GM23338 (cell line): ENCODE data around the gene FRAS1. TPM values are rescaled to one million over a fixed set of nuclear protein-coding genes. Genes with fewer than 3 reads are reported as not detected.
A peak's percentile ranks its signal among the peaks of the same experiment; 100 is the strongest.

Source experiments
- ATAC-seq: fragments of 200-7000 bp; cut with Tn5 transposase; 3 replicates; pipeline ENCODE4 v1.9.1; 2020
- DNase-seq: peaks from one replicate; pipeline ENCODE4 v3.0.0-alpha.2; 2015; ENCODE audit warnings: low spot score
- H2AFZ ChIP-seq: fragments of 200-600 bp; sonication (generic); 2 replicates; pipeline ENCODE4 v1.8.0; 2016; ENCODE audit warnings: antibody characterized with exemption, mild to moderate bottlenecking, moderate library complexity
- H3F3A ChIP-seq: fragments of 200-600 bp; sonication (generic); replicated peaks from 2 replicates; pipeline ENCODE4 v1.8.0; 2017; ENCODE audit warnings: antibody characterized with exemption, mixed run types, low read depth
- H3K27ac ChIP-seq: fragments of 200-600 bp; sonication (generic); 2 replicates; pipeline ENCODE4 v1.6.1; 2016; ENCODE audit warnings: low read depth
- H3K27me3 ChIP-seq: fragments of 200-600 bp; sonication (generic); 2 replicates; pipeline ENCODE4 v1.8.0; 2016; ENCODE audit warnings: mild to moderate bottlenecking, mixed run types, moderate library complexity; ENCODE audit not compliant: insufficient read depth
- H3K36me3 ChIP-seq: fragments of 200-600 bp; sonication (generic); 2 replicates; pipeline ENCODE4 v1.8.0; 2016; ENCODE audit warnings: mild to moderate bottlenecking; ENCODE audit not compliant: insufficient read depth
- H3K4me1 ChIP-seq: fragments of 200-600 bp; sonication (generic); 2 replicates; pipeline ENCODE4 v1.8.0; 2016; ENCODE audit warnings: mild to moderate bottlenecking, moderate library complexity; ENCODE audit not compliant: insufficient read depth
- H3K4me2 ChIP-seq: fragments of 200-600 bp; sonication (generic); 2 replicates; pipeline ENCODE4 v1.7.1; 2017; ENCODE audit warnings: mixed run types
- H3K4me3 ChIP-seq: fragments of 200-600 bp; sonication (generic); 2 replicates; pipeline ENCODE4 v1.6.1; 2016; ENCODE audit warnings: mixed run types
- H3K79me2 ChIP-seq: fragments of 200-600 bp; sonication (generic); replicated peaks from 2 replicates; pipeline ENCODE4 v1.8.0; 2017; ENCODE audit warnings: mild to moderate bottlenecking; ENCODE audit not compliant: insufficient read depth
- H3K9me2 ChIP-seq: fragments of 200-600 bp; sonication (generic); 2 replicates; pipeline ENCODE4 v1.8.0; 2017; ENCODE audit not compliant: insufficient read depth
- H4K20me1 ChIP-seq: fragments of 200-600 bp; sonication (generic); replicated peaks from 2 replicates; pipeline ENCODE4 v1.8.0; 2017; ENCODE audit warnings: mild to moderate bottlenecking; ENCODE audit not compliant: insufficient read depth
- H3K27ac Mint-ChIP-seq: 2 replicates; pipeline ENCODE4 v1.8.0; 2020; ENCODE audit warnings: inconsistent platforms, mild to moderate bottlenecking, moderate library complexity, mixed read lengths
- H3K27me3 Mint-ChIP-seq: 3 replicates; pipeline ENCODE4 v1.8.0; 2022; ENCODE audit warnings: low read depth, mild to moderate bottlenecking, moderate library complexity, mixed read lengths, inconsistent platforms; ENCODE audit not compliant: insufficient read depth, poor library complexity
- H3K36me3 Mint-ChIP-seq: 3 replicates; pipeline ENCODE4 v1.8.0; 2021; ENCODE audit warnings: low read depth, mild to moderate bottlenecking, inconsistent platforms, moderate library complexity, mixed read lengths
- H3K4me1 Mint-ChIP-seq: 3 replicates; pipeline ENCODE4 v1.8.0; 2020; ENCODE audit warnings: mild to moderate bottlenecking, inconsistent platforms, mixed read lengths
- H3K4me3 Mint-ChIP-seq: 3 replicates; pipeline ENCODE4 v1.8.0; 2021; ENCODE audit warnings: moderate library complexity, mild to moderate bottlenecking, inconsistent platforms, mixed read lengths
- H3K9me3 Mint-ChIP-seq: 3 replicates; pipeline ENCODE4 v1.8.0; 2020; ENCODE audit warnings: moderate library complexity, mild to moderate bottlenecking, inconsistent platforms, mixed read lengths
- CREB1 ChIP-seq: fragments of 250-450 bp; sonication (Bioruptor Pico); IDR thresholded peaks from 2 replicates; pipeline ENCODE4 v1.5.0; 2020; ENCODE audit warnings: low read depth, mild to moderate bottlenecking, moderate library complexity
- CTCF ChIP-seq, 2 experiments: fragments of 200-600 bp in 1 of 2; sonication (generic) in 1 of 2; conservative IDR thresholded peaks; 2 replicates each; pipeline versions ENCODE4 v1.5.1 to v1.6.1; 2016 to 2017; ENCODE audit warnings: antibody characterized with exemption in 2 of 2, low read depth in 2 of 2, mild to moderate bottlenecking in 2 of 2, moderate library complexity in 1 of 2
- EZH2 ChIP-seq: fragments of 200-600 bp; sonication (generic); IDR thresholded peaks from one replicate; pipeline ENCODE4 v1.8.0; 2017; ENCODE audit warnings: antibody characterized with exemption, mild to moderate bottlenecking, low read depth; ENCODE audit not compliant: unreplicated experiment
- EZH2phosphoT487 ChIP-seq: fragments of 200-600 bp; sonication (generic); IDR thresholded peaks from one replicate; pipeline ENCODE4 v1.8.1; 2018; ENCODE audit warnings: antibody characterized with exemption; ENCODE audit not compliant: unreplicated experiment
- JUNB ChIP-seq: IDR thresholded peaks from one replicate; pipeline ENCODE4 v1.6.1; 2016; ENCODE audit warnings: antibody characterized with exemption; ENCODE audit not compliant: unreplicated experiment
- POLR2AphosphoS5 ChIP-seq: IDR thresholded peaks from 2 replicates; pipeline ENCODE4 v1.6.1; 2016; ENCODE audit warnings: antibody characterized with exemption, low read depth
- STAT1 ChIP-seq: IDR thresholded peaks from one replicate; pipeline ENCODE4 v1.6.1; 2016; ENCODE audit warnings: antibody characterized with exemption; ENCODE audit not compliant: unreplicated experiment
- ZNF331 ChIP-seq: fragments of 250-450 bp; sonication (Bioruptor Pico); IDR thresholded peaks from 2 replicates; pipeline ENCODE4 v1.5.0; 2020; ENCODE audit warnings: low read depth, mild to moderate bottlenecking, moderate library complexity
- ZNF462 ChIP-seq: fragments of 250-450 bp; sonication (Bioruptor Pico); IDR thresholded peaks from 2 replicates; pipeline ENCODE4 v1.5.0; 2020; ENCODE audit warnings: mild to moderate bottlenecking, moderate library complexity
- polyA plus RNA-seq: library from polyadenylated mRNA; unstranded; fragments of >200 nt; fragmentation: Nextera tagmentation; extraction: Ambion mirVana; gene quantifications from 2 replicates; pipeline ENCODE4 v1.2.1, GENCODE V29; 2016
- total RNA-seq: library from RNA; depleted of rRNA; stranded (reverse); fragments of >200 nt; shearing (Covaris generic); gene quantifications from 2 replicates; pipeline ENCODE4 v1.2.3, GENCODE V29; 2014

FRAS1 gene
- total and polyA plus RNA-seq, 2 experiments from 2014 or later, result 12.4 to 108 TPM

GRCh38 chr4:78165758-78166157 is 108.6 kb downstream of the FRAS1 start (continued):
- TF ChIP-seq STAT1 (no peak), ZNF462 (CRISPR knock-in tag) (no peak), CTCF (conservative IDR thresholded peaks at IDR 0.05; ENCODE audit: low read depth in 2 of 2) (no peak)

- Mint-ChIP-seq H3K4me3 (no peak overlapping the region), H3K9me3 (no peaks in the 10 kb centered on the region), H3K27ac (0 out of 2 replicates have a peak overlapping the region, but pooled peaks have one; percentile 8), H3K4me1 (peaks cover 57% of the 10 kb centered on the region), H3K36me3 (no peaks in the 10 kb centered on the region; the same call in 2 of the 3 replicates), H3K27me3 (peaks cover 3% of the 10 kb centered on the region)
- no peaks in the 10 kb centered on the region for H3K36me3 ChIP-seq
- no peak overlapping the region for H3K4me2 ChIP-seq
- no peak overlapping the region for H3K4me3 ChIP-seq
- no peak overlapping the region for H2AFZ ChIP-seq
- no peaks in the 10 kb centered on the region for H3K27me3 ChIP-seq
- H3K9me2 ChIP-seq, result no peaks in the 10 kb centered on the region
- H3F3A ChIP-seq, result no peaks in the 10 kb centered on the region
- peaks cover 5% of the 10 kb centered on the region for H4K20me1 ChIP-seq
- ATAC-seq (no peak), DNase-seq (no peak)
- peaks cover 82% of the 10 kb centered on the region for H3K79me2 ChIP-seq
- no peak overlapping the region for H3K27ac ChIP-seq
- H3K4me1 ChIP-seq, result peaks cover 43% of the 10 kb centered on the region
- no peak for TF ChIP-seq CREB1 (CRISPR knock-in tag)
- no peak for TF ChIP-seq JUNB
- TF ChIP-seq POLR2AphosphoS5, result no peak
- no peak for TF ChIP-seq ZNF462 (CRISPR knock-in tag)
- no peak for TF ChIP-seq ZNF331 (CRISPR knock-in tag)
- TF ChIP-seq EZH2, result no peak
- TF ChIP-seq EZH2phosphoT487, result no peak
Measured at GRCh38 chr4:78166622-78167021, 109.5 kb downstream of the FRAS1 start.
